Fibroblast of skin of right biceps (primary cell): Measurements from ENCODE around the gene TBC1D2.
"Not testable (repeated sequence)": the region's sequence is repeated elsewhere in the genome, so short reads cannot be mapped to it uniquely, and the experiment has no call there.

ENCODE experiments used
- DNase-seq: peaks from one replicate; pipeline ENCODE4 v3.0.0-alpha.2; 2013

Gene TBC1D2

DNA sequence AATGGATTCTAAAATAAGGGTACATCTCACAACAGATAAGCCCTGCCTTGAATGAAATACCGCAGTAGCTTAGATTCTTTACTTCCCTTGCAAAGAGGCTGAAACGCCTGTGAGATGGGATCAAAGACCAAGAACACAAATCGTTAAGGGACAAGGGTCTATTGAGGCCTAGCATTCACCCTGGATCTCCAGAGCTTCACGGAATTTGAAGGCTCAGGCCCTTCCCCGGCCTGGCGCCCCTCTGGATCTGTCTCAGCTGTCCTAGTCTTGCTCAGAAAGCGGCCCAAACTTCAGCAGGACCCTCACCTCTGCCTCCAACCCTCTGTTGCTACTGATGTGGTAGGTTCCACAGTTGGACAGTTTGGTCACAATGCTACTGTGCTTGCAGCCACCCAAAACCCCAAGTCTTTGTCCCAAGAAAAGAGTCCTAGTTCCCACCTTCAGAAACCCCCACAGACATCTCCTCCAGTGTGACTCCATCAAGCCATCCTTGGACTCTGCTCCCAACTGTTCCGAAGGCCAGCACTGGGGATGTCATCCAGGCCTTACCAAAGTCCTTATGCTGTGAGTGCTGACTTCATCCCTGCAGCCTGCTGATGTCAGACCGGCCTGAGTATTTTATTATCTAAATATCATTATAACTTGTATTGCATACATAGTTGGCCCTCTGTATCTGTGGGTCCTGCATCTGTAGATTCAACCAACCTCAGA, 72.4 kb downstream of the TBC1D2 start:
- no peak for DNase-seq

DNA sequence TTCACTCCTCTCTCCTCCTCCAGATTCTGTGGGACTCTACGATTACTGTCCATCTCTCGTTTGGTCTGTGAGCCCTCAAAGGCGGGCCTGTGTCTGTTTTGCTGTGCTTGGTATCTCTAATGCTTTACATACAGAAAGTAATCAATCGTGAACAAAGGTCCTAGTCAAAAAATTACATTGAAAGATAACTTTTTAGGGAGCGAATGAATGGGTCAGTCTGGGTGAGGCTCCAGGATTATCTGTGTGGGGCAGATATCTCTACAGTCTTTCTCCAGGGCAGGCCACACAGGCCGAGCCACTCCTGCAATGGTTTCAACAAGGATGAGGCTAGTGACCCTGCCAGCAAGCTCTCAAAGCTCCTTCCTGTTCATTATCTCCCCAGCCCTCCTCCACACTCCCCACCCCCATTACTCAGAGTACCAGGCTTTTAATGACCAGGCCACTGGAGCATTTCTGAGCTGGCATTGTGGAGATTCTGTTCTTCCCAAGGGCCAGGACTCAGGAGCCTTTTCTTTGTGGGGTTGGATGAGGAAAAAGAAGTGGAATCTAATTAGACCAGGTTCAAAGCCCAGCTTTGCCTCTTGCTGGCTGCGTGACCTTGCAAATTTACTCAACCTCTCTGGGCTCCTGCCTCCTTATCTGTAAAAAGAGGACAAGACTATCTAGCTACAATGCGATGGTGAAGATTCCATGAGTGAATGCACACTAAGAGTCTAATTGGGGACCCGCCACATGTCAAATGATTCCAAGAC, 73.2 kb downstream of the TBC1D2 start:
- DNase-seq = no peak

DNA sequence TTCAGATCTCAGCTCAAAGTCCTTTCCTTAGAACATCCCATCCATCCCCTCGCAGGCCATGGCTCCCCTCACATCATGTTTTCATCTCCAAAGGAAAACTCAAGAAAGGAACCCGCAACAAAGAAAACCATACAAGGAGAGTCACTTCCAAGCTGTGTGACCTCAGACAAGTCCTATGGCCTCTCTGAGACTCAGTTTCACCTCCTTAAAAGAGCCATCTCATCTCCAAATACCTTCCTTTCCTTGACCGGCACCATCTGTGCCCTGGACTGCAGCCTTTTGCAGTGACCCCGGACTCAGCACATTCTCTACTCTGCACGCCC, 73.7 kb downstream of the TBC1D2 start:
- DNase-seq = no peak

DNA sequence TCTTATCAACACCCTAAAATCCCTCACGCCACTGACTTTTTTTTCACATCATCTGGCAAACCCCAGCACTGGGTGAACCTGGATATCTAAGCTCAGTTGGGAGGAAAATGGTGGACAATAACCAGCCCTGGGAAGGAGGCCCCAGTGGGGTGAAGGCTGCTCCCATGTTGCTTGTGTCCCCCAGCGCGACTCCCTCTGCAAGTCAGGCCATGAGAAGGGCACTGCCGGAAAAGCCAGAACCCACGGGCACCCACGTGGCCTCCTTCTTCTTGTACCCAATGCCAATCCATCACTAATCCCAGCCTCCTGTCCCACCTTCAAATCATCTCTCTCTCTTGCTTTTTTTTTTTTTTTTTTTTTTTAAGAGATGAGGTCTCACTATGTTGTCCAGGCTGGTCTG, 74.5 kb downstream of the TBC1D2 start:
- DNase-seq = no peak

DNA sequence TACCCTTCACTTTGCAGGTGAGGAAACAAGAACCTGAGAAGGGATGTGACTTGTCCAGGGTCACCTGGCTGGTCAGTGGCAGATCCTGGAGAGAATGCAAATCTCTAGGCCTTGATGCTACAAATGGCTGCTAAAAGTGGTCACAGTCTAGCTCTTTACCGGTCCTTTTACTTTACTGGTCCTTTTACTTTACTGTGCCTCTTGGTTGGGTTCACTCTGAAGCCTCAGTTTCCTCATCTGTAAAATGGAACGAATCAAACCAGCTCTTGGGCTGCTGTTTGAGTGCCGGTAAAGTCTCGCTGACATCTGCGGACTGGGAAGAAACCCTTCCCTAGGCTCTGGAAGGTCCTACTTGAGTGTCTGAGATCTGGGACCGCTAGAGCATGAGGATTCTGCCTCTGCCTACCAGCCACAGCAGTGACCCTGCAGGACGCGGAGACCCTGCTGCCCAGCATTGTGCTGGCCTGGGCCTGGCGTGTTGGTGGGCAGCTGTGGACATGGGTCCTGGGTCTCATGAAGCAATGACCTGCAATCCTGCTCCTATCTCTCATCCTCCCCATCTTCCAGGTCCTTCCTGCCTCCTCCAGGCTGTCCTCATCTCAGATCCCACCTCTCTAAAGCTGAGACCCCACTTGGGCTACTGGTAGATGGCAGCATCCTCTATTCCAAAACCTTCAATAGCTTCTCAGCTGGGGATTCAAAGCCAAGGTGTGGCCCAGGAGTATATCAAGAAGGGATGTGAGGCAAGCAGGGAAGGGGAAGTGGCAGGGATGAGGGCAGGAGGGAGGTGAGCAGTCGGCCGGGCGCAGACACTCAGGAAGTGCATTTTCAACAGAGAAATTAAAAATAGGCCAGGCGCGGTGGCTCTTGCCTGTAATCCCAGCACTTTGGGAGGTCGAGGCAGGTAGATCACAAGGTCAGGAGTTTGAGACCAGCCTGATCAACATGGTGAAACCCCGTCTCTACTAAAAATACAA, 76.3 kb downstream of the TBC1D2 start:
- no peak for DNase-seq

DNA sequence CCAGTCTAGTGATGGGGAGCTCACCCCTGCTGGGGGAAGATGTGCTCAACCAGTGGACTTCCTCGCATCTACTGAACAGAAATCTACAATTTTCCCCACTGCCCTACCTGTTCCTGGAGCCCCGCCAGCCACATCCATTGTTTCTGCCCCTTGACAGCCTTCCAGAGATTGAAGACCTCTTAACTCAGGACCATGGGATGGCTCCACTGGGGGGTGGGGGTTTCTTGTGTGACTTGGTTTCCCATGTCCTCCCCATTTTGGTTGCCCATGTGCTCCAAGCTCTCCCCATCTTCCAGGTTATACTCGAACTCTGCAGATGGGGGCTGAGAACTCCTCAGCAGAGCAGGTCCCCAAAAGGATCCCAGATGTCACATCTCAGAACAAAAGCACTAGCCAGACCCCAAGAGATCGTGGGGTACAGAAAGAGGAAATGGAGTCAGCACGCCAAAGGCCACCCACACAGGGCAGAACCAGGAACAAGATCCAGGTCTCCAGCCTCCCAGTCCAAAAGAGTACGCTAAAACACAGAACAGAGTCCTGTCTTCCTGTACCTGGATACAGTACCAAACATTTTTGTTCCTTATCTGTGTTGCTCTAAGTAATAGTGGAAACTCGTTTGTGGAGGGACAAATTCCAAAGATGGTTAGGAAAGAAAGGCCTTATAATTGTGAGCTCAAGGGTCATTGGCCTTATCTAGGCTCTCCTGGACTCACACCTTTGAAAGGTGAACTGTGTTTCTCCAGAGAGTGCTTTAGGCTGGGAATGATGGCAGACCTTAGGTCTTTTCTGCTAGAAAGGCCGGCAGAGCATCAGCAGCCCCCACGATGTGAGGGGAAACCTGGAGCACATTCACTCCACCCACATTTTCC, 78.8 kb downstream of the TBC1D2 start:
- DNase-seq = no peak

DNA sequence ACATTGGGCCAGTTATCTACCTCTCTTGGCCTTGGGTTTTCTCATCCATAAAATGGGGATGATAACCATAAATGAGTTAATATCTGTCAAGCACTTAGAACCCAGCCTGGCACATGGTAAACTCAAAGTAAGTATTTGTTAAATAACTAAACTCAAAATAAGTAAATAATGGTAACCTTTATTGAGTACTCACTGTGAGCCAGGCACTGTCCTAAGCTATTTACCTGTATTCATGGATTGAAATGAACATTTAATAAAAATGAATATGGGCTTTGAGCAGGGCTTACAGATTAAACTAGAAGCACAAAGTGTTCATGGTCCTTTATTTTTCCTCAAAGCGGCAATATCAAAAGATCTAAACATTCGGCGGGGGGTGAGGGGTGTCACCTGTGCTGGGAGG, 79.7 kb downstream of the TBC1D2 start:
- DNase-seq = no peak

DNA sequence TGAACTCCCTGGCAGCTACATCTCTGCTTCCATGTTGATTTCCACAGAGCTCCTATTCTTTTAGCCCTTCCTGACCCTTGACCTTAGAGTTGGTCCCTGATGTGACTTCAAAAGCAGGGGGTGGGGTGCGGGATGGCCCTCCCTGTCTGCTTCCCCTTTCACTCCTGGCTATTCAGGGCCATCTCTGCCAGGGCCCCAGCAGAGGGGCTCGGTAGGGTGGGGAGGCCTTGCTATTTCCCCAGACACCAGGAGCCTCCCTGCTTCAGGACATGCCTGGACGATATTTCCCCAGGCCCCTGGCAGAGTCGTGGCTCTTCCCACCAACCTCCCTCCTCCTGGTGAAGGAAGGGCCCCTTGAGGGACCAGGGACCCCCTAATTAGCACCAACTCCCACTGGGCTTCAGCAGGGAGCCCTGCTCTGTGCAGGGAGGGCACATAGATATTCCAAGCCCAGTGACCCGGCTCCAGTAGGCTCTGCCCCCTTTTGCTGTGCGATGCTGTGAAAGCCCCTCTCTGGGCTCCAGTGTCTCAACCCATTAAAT, 80.3 kb downstream of the TBC1D2 start:
- no peak for DNase-seq

DNA sequence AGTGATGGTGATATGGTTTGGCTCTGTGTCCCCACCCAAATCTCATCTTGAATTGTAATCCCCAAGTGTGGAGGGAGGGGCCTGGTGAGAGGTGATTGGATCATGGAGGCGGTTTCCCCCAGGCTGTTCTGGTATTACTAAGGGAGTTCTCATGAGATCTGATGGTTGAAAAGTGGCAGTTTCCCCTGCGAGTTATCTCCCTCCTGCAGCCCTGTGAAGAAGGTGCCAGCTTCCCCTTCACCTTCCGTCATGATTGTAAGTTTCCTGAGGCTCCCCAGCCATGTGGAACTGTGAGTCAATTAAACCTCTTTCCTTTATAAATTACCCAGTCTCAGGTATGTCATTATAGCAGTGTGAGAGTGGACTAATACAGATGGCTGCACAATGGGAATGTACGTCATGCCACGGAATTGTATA, 80.9 kb downstream of the TBC1D2 start:
- DNase-seq = not testable (repeated sequence)

DNA sequence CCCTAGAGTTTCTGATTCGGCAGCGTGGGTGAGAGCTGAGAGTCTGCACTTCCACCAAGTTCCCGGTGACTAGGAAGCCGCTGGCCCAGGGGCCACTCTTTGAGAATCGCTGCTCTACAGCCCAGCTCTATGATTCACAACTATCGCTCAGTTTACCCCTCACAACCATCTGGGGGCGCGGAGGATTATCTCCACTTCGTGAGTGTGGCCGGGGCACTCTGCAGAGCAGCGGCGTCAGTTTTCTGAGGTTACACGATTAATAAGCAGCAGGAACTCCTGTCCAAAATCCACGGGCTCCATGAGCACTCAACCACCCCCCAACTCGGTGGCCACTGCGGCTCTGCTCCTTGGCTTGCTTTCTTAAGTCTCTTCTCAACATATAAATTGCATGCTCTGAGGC, 82.3 kb downstream of the TBC1D2 start:
- no peak for DNase-seq

DNA sequence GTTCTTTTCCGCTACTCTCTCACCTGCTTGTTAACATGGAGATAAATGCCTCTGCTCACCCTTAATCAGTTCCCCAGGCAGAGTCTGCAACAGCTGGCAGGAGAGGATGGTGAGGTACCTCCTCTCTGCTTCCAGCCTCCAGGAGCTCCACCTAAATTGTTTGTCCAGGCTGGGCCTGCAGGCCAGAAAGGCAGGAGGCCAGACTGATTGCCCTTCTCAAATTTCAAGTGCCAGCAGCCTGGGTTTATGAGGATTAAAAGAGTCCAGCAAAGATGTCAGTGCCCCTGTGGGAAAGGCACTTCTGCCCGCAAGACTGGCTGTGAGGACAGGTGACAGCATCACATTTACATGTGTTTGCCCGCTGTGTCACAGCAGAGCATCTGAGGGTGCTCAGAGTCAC, 82.8 kb downstream of the TBC1D2 start:
- no peak for DNase-seq

DNA sequence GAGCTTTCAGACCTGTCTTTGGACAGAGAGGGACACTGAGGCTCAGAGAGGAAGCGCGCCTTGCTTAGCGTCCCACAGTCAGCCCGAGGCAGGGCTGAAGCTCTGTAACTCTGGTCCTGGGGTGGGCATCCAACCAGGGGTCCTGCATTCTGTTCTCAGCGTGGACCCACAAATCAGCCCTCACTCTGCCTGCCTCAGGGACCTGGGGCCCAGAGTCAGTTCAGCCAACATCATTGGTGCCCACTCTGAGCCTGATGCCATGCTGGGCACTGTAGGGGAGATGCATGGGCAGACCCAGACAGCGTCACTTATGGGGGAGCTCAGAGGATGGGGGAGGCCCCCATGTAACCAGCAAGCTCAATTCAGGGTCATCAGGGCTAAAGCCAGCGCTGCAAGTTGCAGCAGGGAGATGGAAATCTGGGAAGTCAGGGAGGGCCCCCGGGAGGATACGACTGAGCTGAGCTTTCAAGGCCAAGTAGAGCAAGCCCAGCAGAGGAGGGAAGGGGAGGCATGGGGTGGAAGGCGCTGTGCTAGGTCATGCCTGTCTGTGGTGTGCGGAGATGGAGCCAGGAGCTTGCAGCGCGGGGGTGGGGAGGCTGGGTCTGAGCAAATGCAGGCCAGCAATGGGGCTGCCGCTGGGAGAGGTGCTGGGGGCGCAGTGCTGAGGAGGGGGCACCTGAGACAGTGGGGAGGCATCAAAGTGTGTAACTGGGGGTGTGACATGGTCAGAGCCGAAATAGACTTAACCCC, 84.1 kb downstream of the TBC1D2 start:
- DNase-seq = no peak

DNA sequence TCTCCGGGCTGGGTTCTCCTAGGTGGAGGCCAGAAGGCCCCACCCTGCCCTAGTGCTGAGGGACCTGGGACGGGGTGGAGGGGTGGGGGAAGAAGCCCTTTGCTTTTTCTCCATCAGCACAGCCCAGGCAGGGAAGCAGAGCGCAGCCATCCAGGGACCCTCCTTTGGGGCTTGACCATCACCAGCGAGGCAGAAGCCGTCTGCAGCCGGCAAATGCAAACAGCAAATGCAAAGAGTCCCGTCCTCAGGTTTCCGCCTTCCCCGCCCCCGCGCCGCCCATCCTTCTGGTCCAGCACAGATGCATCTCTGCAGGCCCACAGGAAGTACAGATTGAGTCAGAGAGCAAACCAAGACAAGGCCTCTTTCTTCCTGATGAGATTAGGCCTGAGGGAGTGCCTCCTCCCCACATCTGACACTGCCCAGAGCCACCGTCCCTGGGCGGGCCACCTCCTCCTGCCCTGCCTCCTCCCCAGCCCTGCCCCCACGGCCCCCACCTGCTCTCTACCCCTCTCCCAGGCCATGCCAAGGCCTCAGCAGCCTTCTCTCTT, 86.4 kb downstream of the TBC1D2 start:
- peak; percentile 29 for DNase-seq

DNA sequence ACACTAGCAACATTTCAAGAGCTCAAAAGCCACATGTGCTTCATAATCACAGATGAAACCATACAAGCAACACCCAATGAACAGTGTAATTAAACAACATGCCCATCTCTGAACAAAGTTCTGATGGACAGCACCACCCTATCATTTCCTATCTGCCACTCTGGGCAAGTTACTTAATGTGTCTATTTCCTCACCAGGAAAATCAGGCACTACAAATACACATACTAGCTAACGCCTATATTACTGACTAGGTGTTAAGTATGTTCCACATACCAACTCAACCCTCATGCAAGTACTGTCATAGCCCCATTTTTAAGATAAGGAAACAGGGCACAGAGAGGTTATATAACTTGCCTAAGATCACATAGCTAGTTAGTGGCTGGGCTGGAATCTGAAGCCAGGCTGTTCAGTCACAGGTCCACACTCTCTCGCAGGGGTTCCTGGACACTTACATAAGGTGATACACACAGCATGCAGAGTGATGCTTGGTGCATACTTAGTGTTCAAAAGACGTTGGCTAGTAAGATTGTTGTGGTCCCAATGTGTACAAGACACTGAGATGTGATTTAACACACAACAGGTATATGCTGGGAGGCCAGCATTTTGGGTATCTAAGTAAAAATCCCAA, 87.2 kb downstream of the TBC1D2 start:
- DNase-seq = no peak

DNA sequence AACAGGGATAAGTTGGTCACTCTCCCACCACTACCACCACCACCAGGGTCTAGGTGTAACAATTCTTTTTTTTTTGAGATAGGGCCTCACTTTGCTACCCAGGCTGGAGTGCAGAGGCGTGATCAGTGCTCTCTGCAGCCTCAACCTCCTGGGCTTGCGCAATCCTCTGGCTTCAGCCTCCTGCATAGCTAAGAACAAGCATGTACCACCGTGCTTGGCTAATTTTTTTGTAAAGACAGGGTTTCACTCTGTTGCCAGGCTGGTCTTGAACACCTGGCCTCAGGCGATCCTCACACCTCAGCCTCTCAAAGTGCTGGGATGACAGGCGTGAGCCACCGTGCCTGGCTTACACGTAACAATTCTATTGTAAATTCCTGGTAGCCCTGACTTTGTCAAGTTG, 90.5 kb downstream of the TBC1D2 start:
- DNase-seq = no peak

DNA sequence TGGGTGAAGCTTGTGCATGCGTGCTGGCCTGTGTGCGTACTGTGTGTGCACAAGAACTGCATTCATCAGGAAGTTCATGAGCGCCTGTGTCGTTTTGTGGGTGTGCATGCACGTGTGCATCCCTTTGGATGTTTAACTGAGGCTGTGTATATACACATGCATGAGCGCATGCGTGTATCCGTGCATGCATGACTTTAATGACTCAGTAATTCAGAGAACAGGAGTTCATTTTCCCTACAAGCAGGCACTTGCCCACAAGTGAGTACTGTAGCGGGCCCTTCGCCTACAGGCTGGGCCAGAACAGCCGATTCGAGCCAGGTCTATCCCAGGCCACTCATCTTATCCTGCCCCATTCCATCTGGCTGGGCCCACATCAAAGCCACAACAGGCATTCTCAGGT, 92.8 kb downstream of the TBC1D2 start:
- no peak for DNase-seq

DNA sequence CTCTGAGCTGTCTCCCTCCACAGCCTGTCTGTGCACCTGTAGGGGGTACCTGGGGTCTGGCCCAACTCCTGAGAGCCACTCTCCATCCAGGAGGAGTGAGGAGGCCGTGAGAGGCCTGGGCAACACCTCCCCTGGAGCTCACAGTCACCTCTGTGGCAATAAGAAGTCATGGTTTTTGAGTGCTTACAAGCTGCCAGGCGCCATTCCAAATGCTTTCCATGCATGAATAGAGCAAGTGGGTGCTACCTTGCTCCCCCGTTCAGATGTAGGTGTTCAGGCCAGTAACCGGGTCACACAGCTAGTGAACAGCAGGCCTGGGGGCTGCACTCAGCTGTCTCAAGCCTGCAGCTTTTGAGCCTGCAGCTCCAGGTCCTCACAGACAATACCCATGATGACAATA, 93.6 kb downstream of the TBC1D2 start:
- no peak for DNase-seq

DNA sequence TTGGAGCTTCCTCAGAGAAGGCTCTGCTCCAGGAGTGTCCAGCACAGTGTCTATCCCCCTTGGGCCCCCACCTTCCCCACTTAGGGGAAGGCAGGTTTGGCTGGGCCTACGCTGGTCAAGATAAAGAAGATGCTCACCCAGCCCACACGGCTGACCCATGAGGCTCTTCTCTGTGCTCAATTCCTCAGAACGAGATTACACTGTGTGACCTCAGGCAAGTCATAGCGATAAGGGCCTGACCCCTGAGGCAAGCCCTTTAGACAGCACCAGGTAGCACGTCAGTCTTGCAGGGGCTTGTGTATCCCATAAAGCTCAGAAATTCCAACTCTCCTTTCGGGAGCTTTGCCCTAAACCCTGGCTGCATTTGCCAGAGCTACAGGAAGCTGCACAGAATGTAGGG, 95.7 kb downstream of the TBC1D2 start:
- no peak for DNase-seq

DNA sequence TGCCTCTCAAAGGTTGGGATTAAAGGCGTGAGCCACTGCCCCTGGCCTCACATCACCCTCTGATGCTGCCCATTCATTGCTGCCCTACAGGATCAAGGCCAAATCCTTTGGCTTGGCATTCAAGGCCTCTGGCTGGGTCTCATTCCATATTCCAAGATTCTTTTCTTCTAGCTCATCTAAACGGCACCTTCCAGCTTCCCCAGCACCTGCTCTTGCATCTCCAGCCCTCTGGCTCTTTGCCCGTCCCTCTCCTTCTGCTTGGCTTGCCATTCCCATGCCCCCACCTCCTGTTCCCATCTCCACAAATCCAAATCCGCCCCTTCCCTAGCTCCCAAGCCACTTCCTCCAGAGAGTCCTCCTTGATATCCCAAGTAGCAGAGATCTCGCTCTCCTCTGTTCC, 96.1 kb downstream of the TBC1D2 start:
- DNase-seq = no peak

DNA sequence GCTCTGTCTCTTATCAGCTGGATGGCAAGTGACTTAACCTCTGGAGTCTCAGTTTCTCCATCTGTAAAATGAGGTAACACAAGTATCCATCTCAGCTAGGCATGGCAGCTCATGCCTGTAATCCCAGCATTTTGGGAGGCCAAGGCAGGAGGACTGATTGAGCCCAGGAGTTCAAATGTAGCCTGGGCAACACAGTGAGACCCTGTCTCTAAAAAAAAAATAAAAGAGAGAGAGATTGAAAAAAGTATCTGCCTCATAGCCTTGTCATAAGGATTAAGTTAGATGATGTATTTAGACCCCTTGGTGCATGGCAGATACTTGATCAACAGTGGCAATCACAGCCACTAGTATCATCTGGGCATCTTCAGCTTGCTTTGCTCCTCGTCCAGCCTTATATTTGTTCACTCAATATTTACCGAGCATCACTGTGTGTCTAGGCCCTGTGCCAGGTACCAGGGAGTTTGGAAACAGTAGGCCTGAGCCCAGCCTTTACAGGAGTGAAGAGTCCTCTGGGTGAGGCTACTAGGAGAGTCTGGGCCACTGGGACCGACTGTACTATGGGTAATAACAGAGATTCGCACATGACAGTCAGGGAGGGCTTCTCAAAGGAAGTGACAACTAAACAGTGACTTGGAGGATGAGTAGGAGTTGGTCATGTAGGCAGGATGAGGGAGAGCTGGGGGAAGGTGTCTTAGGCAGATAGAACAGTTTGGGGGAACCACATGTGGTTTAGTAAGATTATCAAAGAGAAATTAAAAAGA, 97.2 kb downstream of the TBC1D2 start:
- DNase-seq = no peak
